H1 (cell line): ENCODE measurements around the gene KLHL30. TPM values are rescaled to one million over a fixed set of nuclear protein-coding genes. Genes with fewer than 3 reads are reported as not detected.

Experiments
- CTCF ChIA-PET: fragments of 300-600 bp; sonication (Branson Sonifier 250); formaldehyde crosslinking; loops from one replicate; lab custom pipeline; 2021; ENCODE audit not compliant: partially characterized antibody; lab: Charles Lee
- POLR2A ChIA-PET: fragments of 300-600 bp; sonication (Branson Sonifier 250); formaldehyde crosslinking; loops from one replicate; lab custom pipeline; 2021; ENCODE audit warnings: inconsistent platforms; ENCODE audit not compliant: partially characterized antibody; lab: Charles Lee
- DNase-seq, 2 experiments: peaks; one replicate each; pipeline versions ENCODE4 v3.0.0 to v3.0.0-alpha.2; 2010 to 2022; ENCODE audit warnings: low spot score in 2 of 2, low read depth in 1 of 2, mixed read lengths in 1 of 2
- FAIRE-seq: peaks from 2 replicates; lab custom pipeline; 2011; peaks lifted over from hg19 to GRCh38; lab: Jason Lieb, UNC
- H2AFZ ChIP-seq: 2 replicates; pipeline ENCODE4 v1.8.1; 2012; ENCODE audit warnings: low read length, inconsistent platforms
- H2AK5ac ChIP-seq: 2 replicates; pipeline ENCODE4 v1.6.1; 2013; ENCODE audit warnings: low read depth, low read length
- H2BK120ac ChIP-seq: replicated peaks from 2 replicates; pipeline ENCODE3; 2013; ENCODE audit warnings: low read depth, low read length, inconsistent platforms
- H2BK12ac ChIP-seq: 2 replicates; pipeline ENCODE4 v1.6.1; 2013; ENCODE audit warnings: low read depth, low read length
- H2BK15ac ChIP-seq: 2 replicates; pipeline ENCODE4 v1.6.1; 2013; ENCODE audit warnings: low read length
- H2BK20ac ChIP-seq: 2 replicates; pipeline ENCODE4 v1.6.1; 2013; ENCODE audit warnings: low read length
- H2BK5ac ChIP-seq: 2 replicates; pipeline ENCODE4 v1.6.1; 2013; ENCODE audit warnings: low read depth, low read length
- H3K14ac ChIP-seq: 2 replicates; pipeline ENCODE4 v1.6.1; 2013; ENCODE audit warnings: inconsistent platforms; ENCODE audit not compliant: insufficient read length
- H3K18ac ChIP-seq: 2 replicates; pipeline ENCODE4 v1.6.1; 2013; ENCODE audit warnings: low read length; ENCODE audit errors: extremely low read depth
- H3K23ac ChIP-seq: 2 replicates; pipeline ENCODE4 v1.6.1; 2013; ENCODE audit warnings: inconsistent platforms; ENCODE audit not compliant: insufficient read length
- H3K23me2 ChIP-seq: 2 replicates; pipeline ENCODE4 v1.6.1; 2013; ENCODE audit warnings: low read depth, low read length
- H3K27ac ChIP-seq: 2 replicates; pipeline ENCODE4 v1.6.1; 2011; ENCODE audit warnings: low read depth, low read length, inconsistent platforms
- H3K27me3 ChIP-seq, 4 experiments: replicated peaks in 1 of 4; 1 replicate in 1 of 4; 2 replicates in 3 of 4; pipeline versions ENCODE4 v1.6.1 to v1.8.1; 2011 to 2013; ENCODE audit warnings: low read length in 3 of 4, mild to moderate bottlenecking in 3 of 4, inconsistent platforms in 2 of 4, mixed read lengths in 2 of 4, moderate library complexity in 1 of 4; ENCODE audit not compliant: control insufficient read depth in 3 of 4, insufficient read depth in 3 of 4; ENCODE audit errors: extremely low read depth in 1 of 4
- H3K36me3 ChIP-seq, 4 experiments: 2 replicates each; pipeline versions ENCODE4 v1.6.1 to v1.8.1; 2011 to 2013; ENCODE audit warnings: mild to moderate bottlenecking in 4 of 4, low read length in 3 of 4, moderate library complexity in 2 of 4, control low read depth in 1 of 4, inconsistent platforms in 1 of 4; ENCODE audit not compliant: insufficient read depth in 4 of 4, control insufficient read depth in 2 of 4
- H3K4ac ChIP-seq: replicated peaks from 2 replicates; pipeline ENCODE3; 2013; ENCODE audit warnings: low read length, low read depth, mixed read lengths, inconsistent platforms; ENCODE audit not compliant: insufficient read length
- H3K4me1 ChIP-seq, 4 experiments: replicated peaks in 1 of 4; 1 replicate in 1 of 4; 2 replicates in 3 of 4; pipeline versions ENCODE4 v1.6.1 to v1.8.1; 2011 to 2013; ENCODE audit warnings: low read length in 3 of 4, inconsistent platforms in 2 of 4, mixed read lengths in 1 of 4; ENCODE audit not compliant: insufficient read depth in 4 of 4, control insufficient read depth in 3 of 4
- H3K4me2 ChIP-seq, 2 experiments: 2 replicates each; pipeline versions ENCODE4 v1.6.1 to v1.8.1; 2011 to 2013; ENCODE audit warnings: low read depth in 2 of 2, low read length in 2 of 2, control low read depth in 1 of 2, inconsistent platforms in 1 of 2, mild to moderate bottlenecking in 1 of 2; ENCODE audit not compliant: insufficient read depth in 1 of 2
- H3K4me3 ChIP-seq, 4 experiments: fragments of 200-600, 300-600 bp in 1 of 4; sonication (generic), shearing (Covaris generic), sonication (Bioruptor Twin) in 1 of 4; 2 replicates each; pipeline versions ENCODE4 v1.5.1 to v1.8.1; 2011 to 2016; ENCODE audit warnings: low read length in 4 of 4, low read depth in 3 of 4, control low read depth in 2 of 4, inconsistent platforms in 2 of 4, mild to moderate bottlenecking in 2 of 4, mixed read lengths in 1 of 4, moderate library complexity in 1 of 4; ENCODE audit not compliant: insufficient read depth in 2 of 4; ENCODE audit errors: extremely low read depth in 1 of 4
- H3K56ac ChIP-seq: replicated peaks from 2 replicates; pipeline ENCODE3; 2013; ENCODE audit warnings: low read depth, mild to moderate bottlenecking, mixed read lengths, low read length, inconsistent platforms; ENCODE audit not compliant: insufficient read length
- H3K79me1 ChIP-seq: 2 replicates; pipeline ENCODE4 v1.6.1; 2013; ENCODE audit warnings: low read depth, low read length, control low read depth
- H3K79me2 ChIP-seq, 2 experiments: 2 replicates each; pipeline versions ENCODE4 v1.6.1 to v1.8.1; 2012 to 2013; ENCODE audit warnings: low read length in 2 of 2, mild to moderate bottlenecking in 2 of 2, inconsistent platforms in 1 of 2; ENCODE audit not compliant: insufficient read depth in 2 of 2, control insufficient read depth in 1 of 2
- H3K9ac ChIP-seq, 4 experiments: replicated peaks in 1 of 4; 1 replicate in 1 of 4; 2 replicates in 3 of 4; pipeline versions ENCODE4 v1.6.1 to v1.8.1; 2011 to 2013; ENCODE audit warnings: low read depth in 3 of 4, low read length in 3 of 4, control low read depth in 2 of 4, mild to moderate bottlenecking in 2 of 4, moderate library complexity in 2 of 4, inconsistent platforms in 1 of 4; ENCODE audit errors: extremely low read depth in 1 of 4
- H3K9me3 ChIP-seq, 2 experiments: 2 replicates each; pipeline versions ENCODE4 v1.6.1 to v1.8.1; 2012 to 2013; ENCODE audit warnings: mild to moderate bottlenecking in 2 of 2, moderate library complexity in 2 of 2, control low read depth in 1 of 2, inconsistent platforms in 1 of 2, low read depth in 1 of 2, low read length in 1 of 2, mixed read lengths in 1 of 2; ENCODE audit not compliant: insufficient read depth in 2 of 2
- H4K20me1 ChIP-seq, 2 experiments: replicated peaks in 1 of 2; 2 replicates each; pipeline versions ENCODE3 to v1.8.1; 2011 to 2013; ENCODE audit warnings: inconsistent platforms in 2 of 2, low read length in 2 of 2, mild to moderate bottlenecking in 1 of 2; ENCODE audit not compliant: insufficient read depth in 2 of 2, control insufficient read depth in 1 of 2
- H4K5ac ChIP-seq: 2 replicates; pipeline ENCODE4 v1.6.1; 2013; ENCODE audit warnings: low read length, low read depth, mixed read lengths, inconsistent platforms; ENCODE audit not compliant: insufficient read length
- H4K8ac ChIP-seq: 2 replicates; pipeline ENCODE4 v1.8.0; 2013; ENCODE audit warnings: mild to moderate bottlenecking, moderate library complexity, low read length, inconsistent platforms; ENCODE audit not compliant: insufficient read depth; ENCODE audit errors: extremely low read depth
- H4K91ac ChIP-seq: replicated peaks from 2 replicates; pipeline ENCODE3; 2013; ENCODE audit warnings: low read length, mixed read lengths, inconsistent platforms; ENCODE audit not compliant: insufficient read length
- RAD21 ChIP-seq, 2 experiments: IDR thresholded peaks in 1 of 2; conservative IDR thresholded peaks in 1 of 2; 2 replicates each; pipeline ENCODE4 v1.6.1; 2011; ENCODE audit warnings: low read depth in 2 of 2, low read length in 2 of 2, improper control_type of control experiment in 1 of 2, inconsistent platforms in 1 of 2, mild to moderate bottlenecking in 1 of 2, moderate library complexity in 1 of 2
- WGBS, 2 experiments: shearing (Covaris generic) in 1 of 2; methylation state at CpG; one replicate each; pipeline versions ENCODE4 v1.1.6 to v1.1.7; 2013 to 2015; ENCODE audit warnings: low lambda C conversion rate in 2 of 2, mixed read lengths in 2 of 2, inconsistent platforms in 1 of 2, low coverage in 1 of 2, missing lambda C conversion rate in 1 of 2; ENCODE audit not compliant: insufficient replicate concordance in 2 of 2, insufficient coverage in 1 of 2, insufficient read length in 1 of 2; ENCODE audit errors: extremely low coverage in 1 of 2, missing lambda C conversion rate in 1 of 2; 5-methylcytosine and 5-hydroxymethylcytosine counted together
- polyA plus RNA-seq, 7 experiments: library from polyadenylated mRNA; depleted of rRNA in 3 of 7; stranded (reverse) in 5 of 7; unstranded in 2 of 7; fragments of >200 nt in 5 of 7; fragments of 200-250 nt in 2 of 7; gene quantifications; 1 replicate in 5 of 7; 2 replicates in 1 of 7; 4 replicates in 1 of 7; pipeline versions ENCODE4 v1.2.1 to v1.2.3, GENCODE V29; 2011 to 2013; ENCODE audit warnings: missing spikeins in 2 of 7, mixed read lengths in 2 of 7
- total RNA-seq: library from RNA; stranded (reverse); fragmentation: NEBNext Ultra II Directional; extraction: Animal tissue kit (Norgen Biotek cat#: 25700); gene quantifications from 2 replicates; pipeline ENCODE4 v1.2.1, GENCODE V29; 2021

The KLHL30 gene
- total and polyA plus RNA-seq, 2 of the 8 experiments (the other 6 are each of a cell fraction or from before 2014, with no cell fraction given) = not detected

DNA sequence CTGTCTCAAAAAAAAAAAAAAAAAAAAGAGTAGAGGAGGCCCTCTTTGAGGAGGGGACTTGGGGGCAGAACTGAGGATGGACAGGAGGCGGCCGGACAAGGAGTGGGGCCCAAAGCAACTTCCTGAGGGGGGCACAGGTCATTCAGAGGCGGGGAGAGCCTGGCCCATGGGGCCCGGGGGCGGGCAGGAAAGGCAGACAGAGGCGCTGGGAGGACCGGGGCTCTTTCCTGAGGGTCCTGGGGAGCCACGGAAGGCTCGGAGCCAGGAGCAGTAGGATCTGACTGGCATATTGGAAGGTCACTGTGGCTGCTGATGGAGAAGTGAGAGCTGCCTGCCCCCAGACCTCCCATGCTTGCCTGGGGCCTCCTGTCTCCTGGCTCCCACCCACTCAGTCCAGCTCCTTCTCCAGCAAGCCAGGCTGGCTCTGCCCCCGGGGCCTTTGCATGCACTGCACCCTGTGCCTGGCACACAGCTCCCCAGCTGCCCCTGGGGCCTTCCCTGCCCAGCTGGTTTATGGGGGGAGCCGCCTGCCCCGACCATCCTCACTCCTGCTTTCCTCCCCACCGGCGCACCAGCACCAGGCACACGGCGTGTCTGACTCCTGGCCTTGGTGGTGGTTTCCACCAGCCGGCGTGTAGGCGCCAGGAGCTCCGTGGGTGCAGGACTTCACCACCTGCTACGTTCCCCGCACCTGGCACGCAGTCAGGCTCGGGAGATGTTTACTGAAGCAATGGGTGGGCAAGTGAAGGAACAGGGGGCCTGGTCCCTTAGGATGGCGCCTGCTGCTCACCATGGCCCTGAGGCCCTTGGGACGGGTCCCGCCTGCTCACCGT is 32.7 kb upstream of the KLHL30 start:
- no peak overlapping the region for H3K14ac ChIP-seq
- no peaks in the 10 kb centered on the region for H3K79me1 ChIP-seq
- H3K4me1 ChIP-seq = peaks cover 0 to 16% (median 9%) of the 10 kb centered on the region in 4 experiments; a peak in 6 of 7 replicates
- ChIA-PET POLR2A (interaction anchor here (0.7 to 0.9 kb wide), 2 partner anchors 28 to 585 kb away, joined by 3 read pairs; no protein-coding TSS in a partner anchor), CTCF (interaction anchor here (0.9 to 5.0 kb wide), 18 partner anchors 7 to 248 kb away, joined by 3 to 24 read pairs (median 4); partner anchors contain the start of genes ESPNL and KLHL30)
- no peak overlapping the region for H3K9ac ChIP-seq
- no peak overlapping the region for H2BK15ac ChIP-seq
- no peaks in the 10 kb centered on the region for H4K20me1 ChIP-seq
- H4K91ac ChIP-seq = peak overlapping the region; percentile 81
- H2BK20ac ChIP-seq = no peak overlapping the region
- H4K5ac ChIP-seq = no peak overlapping the region
- no peak overlapping the region for H3K4ac ChIP-seq
- H3K23me2 ChIP-seq = no peaks in the 10 kb centered on the region; the same call in 1 of the 2 replicates
- no peak overlapping the region for H2BK120ac ChIP-seq
- DNase-seq (no peak), FAIRE-seq (no peak)
- TF ChIP-seq RAD21 (IDR thresholded peaks at IDR 0.05 in 1 of 2, conservative IDR thresholded peaks at IDR 0.05 in 1 of 2; ENCODE audit: low read depth in 2 of 2, low read length in 2 of 2) = no peak
- H3K4me2 ChIP-seq = no peak overlapping the region
- no peaks in the 10 kb centered on the region for H3K36me3 ChIP-seq
- no peak overlapping the region for H3K56ac ChIP-seq
- no peak overlapping the region for H2AFZ ChIP-seq
- H3K4me3 ChIP-seq = no peak overlapping the region
- H3K27me3 ChIP-seq = no peaks in the 10 kb centered on the region; a peak in 1 of 7 replicates
- H3K18ac ChIP-seq = no peak overlapping the region
- no peak overlapping the region; the same call in 1 of the 2 replicates for H4K8ac ChIP-seq
- H3K27ac ChIP-seq = no peak overlapping the region
- WGBS, 2 experiments = 90% methylated on average over 25 of the region's 28 CpGs; no CpG with 5 or more reads in 1 of the 2 experiments
- H2BK12ac ChIP-seq = 0 out of 2 replicates have a peak overlapping the region, but pooled peaks have one; percentile 43
- H3K9me3 ChIP-seq = no peaks in the 10 kb centered on the region
- H2BK5ac ChIP-seq = no peak overlapping the region
- H3K23ac ChIP-seq = no peak overlapping the region
- no peak overlapping the region for H2AK5ac ChIP-seq
- no peaks in the 10 kb centered on the region for H3K79me2 ChIP-seq
